Measurements from ENCODE around the gene DPH6.
"Not testable (repeated sequence)": the region's sequence is repeated elsewhere in the genome, so short reads cannot be mapped to it uniquely, and the experiment has no call there.

DPH6 gene

GRCh38 chr15:35545824-35546510 is at the start of gene DPH6:
Gene DPH6 (minus strand): TSS chr15:35546165. CDS start chr15:35546141, 24 bp downstream.
- peak; percentile 19 for DNase-seq

- no peak for DNase-seq
Measured at GRCh38 chr15:35595656-35596055, 49.7 kb upstream of the DPH6 start.

GRCh38 chr15:35591987-35592386 is 46.0 kb upstream of the DPH6 start:
- DNase-seq: not testable (repeated sequence)

GRCh38 chr15:35583863-35584528 is 38.0 kb upstream of the DPH6 start:
- DNase-seq: no peak

- no peak for DNase-seq
Measured at GRCh38 chr15:35580606-35581005, 34.6 kb upstream of the DPH6 start.

GRCh38 chr15:35567392-35567791 is 21.4 kb upstream of the DPH6 start:
- DNase-seq: no peak

- no peak for DNase-seq
Measured at GRCh38 chr15:35566991-35567390, 21.0 kb upstream of the DPH6 start.

- no peak for DNase-seq
Measured at GRCh38 chr15:35565901-35566300, 19.9 kb upstream of the DPH6 start.

GRCh38 chr15:35562641-35563040 is 16.7 kb upstream of the DPH6 start:
- DNase-seq: no peak

- DNase-seq: no peak
Measured at GRCh38 chr15:35561308-35561707, 15.3 kb upstream of the DPH6 start.

- DNase-seq: no peak
Measured at GRCh38 chr15:35560870-35561269, 14.9 kb upstream of the DPH6 start.

GRCh38 chr15:35560258-35560657 is 14.3 kb upstream of the DPH6 start:
- no peak for DNase-seq

- no peak for DNase-seq
Measured at GRCh38 chr15:35559683-35560082, 13.7 kb upstream of the DPH6 start.

GRCh38 chr15:35557544-35557943 is 11.6 kb upstream of the DPH6 start:
- DNase-seq: no peak

- DNase-seq: no peak
Measured at GRCh38 chr15:35557012-35557411, 11.0 kb upstream of the DPH6 start.

- DNase-seq: no peak
Measured at GRCh38 chr15:35555244-35555643, 9.3 kb upstream of the DPH6 start.

GRCh38 chr15:35550957-35551356 is 5.0 kb upstream of the DPH6 start:
- DNase-seq: no peak

- no peak for DNase-seq
Measured at GRCh38 chr15:35549567-35549966, 3.6 kb upstream of the DPH6 start.

- no peak for DNase-seq
Measured at GRCh38 chr15:35548435-35548834, 2.5 kb upstream of the DPH6 start.

- no peak for DNase-seq
Measured at GRCh38 chr15:35547775-35548364, 1.9 kb upstream of the DPH6 start.

- no peak for DNase-seq
Measured at GRCh38 chr15:35546511-35547381, 781 bp upstream of the DPH6 start.

GRCh38 chr15:35545316-35545823 is 595 bp downstream of the DPH6 start:
- DNase-seq: no peak

GRCh38 chr15:35540885-35541284 is 5.1 kb downstream of the DPH6 start:
- DNase-seq: no peak
